Retina (tissue), 1 donor: Measurements from ENCODE around the gene FNBP1.

ENCODE experiments used
- DNase-seq: peaks from one replicate; pipeline ENCODE4 v3.0.0-alpha.2; 2016

Gene FNBP1

GRCh38 chr9:129871046-129871445 lies 171.9 kb downstream of the FNBP1 start:
- no peak for DNase-seq

GRCh38 chr9:129869585-129870501 lies 173.1 kb downstream of the FNBP1 start:
- DNase-seq, result no peak

- DNase-seq, result no peak
Observed at GRCh38 chr9:129868872-129869486, 174.0 kb downstream of the FNBP1 start.

GRCh38 chr9:129868023-129868871 lies 174.7 kb downstream of the FNBP1 start:
- DNase-seq, result no peak

GRCh38 chr9:129867136-129868022 lies 175.6 kb downstream of the FNBP1 start:
- no peak for DNase-seq

GRCh38 chr9:129866394-129867135 lies 176.4 kb downstream of the FNBP1 start:
- no peak for DNase-seq

DNA sequence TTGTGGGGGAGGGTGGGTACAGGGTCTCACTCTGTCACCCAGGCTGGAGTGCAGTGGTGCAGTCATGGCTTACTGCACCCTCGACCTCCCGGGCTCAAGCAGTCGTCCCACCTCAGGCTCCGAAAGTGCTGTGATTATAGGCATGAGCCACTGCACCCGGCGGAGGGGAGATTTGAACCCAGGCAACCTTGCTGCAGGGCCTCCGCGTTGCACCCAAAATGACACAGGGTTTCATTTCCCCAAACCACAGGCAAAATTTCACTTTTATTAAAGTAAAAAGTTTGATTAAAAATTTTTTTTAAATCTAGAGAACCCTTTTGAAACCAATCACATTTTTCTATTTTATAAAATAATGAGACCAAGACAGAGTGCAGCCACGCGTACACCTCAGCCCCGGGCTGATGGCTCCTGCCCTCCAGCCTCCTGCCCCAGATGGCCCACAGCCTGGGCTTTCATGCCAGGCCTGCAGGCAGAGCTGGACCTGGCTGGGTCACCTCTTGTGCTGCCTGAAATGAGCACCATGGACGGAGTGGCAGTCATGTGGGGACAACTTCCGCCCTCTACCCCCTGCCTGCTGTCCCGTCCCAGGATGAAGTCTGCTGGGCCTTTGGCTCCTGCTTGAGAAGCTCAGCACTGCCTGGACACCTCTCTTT lies 177.2 kb downstream of the FNBP1 start:
- no peak for DNase-seq

DNA sequence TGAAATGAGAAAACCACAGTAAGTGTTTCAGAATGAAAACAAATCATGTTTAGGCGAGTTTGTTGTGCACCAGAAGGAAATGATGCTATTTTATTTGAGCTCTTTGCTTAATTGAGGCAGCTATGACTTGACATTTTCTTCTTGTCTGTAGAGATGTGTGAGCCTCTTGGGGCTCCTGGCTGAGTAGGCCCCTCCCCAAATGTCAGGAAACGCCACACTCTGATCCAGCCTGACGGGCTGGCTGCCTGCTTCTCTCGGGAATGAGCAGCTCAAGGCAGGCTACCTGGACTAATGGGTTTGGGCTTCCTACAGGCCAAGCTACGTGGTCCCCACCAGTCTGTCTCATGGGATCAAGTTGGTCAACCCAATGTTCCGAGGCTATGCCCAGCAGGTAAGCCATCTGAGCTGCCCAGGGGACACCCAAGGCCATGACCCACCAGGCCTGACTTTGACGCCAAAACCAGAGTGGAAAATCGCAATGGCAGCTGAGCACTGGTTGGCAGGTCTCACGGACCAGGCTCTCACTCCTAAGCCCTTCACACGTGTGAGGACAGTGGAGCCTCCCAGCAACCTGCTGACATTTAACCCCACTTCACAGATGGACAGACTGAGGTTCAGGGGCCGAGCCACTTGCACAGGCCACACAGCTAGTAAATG lies 177.9 kb downstream of the FNBP1 start:
- no peak for DNase-seq

DNA sequence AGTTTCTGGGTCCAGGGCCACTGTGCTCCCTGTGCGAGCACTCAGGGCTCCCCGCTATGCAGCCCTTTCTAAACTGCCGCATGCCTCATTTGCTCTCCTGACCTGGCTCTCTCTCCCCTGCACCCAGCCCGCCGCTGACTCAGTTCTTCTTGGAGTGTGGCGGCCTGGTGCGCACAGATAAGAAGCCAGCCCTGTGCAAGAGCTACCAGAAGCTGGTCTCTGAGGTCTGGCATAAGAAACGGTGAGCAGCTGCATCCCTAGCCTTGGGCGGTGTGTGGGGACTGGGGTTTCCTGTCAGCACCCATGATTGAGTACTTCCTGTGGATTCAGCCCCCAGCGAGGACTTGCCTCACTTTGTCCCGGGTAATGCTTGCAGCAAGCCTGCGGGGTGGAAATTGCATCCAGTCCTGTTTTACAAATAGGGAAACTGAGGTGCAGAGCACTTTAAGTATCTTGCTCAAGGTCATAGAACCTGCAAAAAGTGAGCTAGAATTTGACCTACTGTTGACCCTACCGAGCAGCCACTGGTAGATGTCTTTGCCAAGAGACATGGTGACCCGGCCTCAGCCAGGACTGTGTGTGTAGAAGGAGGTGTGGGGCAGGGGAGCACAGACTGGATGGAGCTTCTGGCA lies 179.8 kb downstream of the FNBP1 start:
- no peak for DNase-seq

DNA sequence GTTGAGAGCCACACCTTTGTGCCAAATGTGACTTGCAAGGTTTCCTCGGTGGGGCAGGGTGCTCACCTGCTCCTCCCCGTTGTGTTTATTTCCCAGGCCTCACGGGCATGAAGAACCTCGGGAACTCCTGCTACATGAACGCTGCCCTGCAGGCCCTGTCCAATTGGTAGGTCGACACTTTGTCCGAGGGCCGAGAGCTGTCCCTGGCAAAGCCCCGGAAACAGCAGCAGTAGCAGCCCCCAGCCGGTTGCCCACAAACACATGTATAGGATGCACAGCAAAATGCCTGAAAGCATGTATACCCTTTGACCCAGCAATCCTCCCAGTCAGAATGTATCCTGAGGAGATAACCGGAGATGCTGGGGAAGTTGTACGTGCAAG lies 181.6 kb downstream of the FNBP1 start:
- no peak for DNase-seq

DNA sequence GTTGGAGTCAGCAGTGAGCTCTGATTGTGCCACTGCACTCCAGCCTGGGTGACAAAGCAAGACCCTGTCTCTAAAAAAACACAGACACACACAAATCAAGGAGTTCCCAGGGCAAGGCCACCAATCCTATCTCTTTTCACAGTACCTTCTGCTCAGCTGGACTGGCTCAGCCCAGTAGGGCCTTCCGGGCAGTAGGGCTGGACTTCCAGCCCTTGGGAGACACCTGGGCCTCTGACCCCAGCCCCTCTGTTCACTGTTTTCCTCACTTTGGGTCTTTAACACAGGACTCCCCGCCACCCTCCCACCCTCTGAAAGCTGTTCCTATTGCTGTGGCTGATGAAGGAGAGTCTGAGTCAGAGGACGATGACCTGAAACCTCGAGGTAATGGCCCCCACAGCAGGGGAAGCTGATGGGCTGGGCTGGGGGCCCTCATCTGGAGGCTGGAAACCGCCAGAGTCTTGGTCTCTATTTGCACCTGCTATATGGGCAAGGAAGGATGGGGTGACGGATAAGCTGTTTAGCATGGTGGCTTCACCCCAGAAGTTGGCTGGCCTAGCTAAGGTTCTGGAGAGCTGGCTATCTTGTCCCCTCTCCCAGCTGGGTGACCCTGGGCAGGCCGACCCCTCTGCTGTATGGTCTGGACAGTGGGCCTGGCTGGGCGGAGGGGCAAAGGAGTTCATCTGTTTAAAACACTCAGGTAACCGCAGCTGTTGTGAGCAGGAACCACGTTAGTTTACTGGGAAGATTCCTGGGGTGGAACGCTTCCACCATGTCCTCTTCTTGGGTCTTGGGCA lies 182.1 kb downstream of the FNBP1 start:
- DNase-seq, result no peak

DNA sequence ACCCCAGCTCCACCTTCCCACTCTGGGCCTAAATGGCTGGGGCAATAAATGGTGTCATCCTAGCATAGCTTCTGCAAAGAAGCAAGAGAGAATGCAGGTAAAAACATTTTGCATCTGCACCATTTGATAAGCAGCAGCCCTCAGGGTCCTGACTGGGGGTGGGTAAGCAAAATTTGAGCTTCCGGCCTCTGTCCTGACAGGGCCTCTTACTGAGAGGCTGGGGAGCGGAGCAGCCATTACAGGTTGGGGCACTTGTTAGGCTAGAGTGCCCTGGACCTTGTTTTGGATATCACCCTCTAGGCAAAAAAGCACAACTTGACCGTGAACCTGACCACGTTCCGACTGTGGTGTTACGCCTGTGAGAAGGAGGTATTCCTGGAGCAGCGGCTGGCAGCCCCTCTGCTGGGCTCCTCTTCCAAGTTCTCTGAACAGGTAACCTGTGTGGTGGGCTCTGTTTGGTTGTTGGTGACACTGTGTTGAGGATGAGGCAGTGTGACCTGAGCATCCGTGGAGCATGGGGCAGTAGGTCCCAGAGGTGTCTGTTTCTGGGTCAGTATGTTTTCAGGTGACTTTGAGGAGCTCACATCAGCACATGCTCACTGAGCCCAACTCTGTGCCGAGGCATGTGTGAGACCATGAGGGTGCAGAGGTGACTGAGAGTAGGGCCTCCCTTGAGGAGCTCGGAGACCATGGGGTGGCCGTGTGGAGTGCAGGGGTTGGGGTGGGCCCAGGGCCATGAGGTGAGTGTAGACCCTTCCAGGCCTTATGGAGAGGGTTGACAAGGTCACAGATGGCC lies 184.6 kb downstream of the FNBP1 start:
- no peak for DNase-seq

- DNase-seq, result no peak
Observed at GRCh38 chr9:129857207-129857606, 185.8 kb downstream of the FNBP1 start.

DNA sequence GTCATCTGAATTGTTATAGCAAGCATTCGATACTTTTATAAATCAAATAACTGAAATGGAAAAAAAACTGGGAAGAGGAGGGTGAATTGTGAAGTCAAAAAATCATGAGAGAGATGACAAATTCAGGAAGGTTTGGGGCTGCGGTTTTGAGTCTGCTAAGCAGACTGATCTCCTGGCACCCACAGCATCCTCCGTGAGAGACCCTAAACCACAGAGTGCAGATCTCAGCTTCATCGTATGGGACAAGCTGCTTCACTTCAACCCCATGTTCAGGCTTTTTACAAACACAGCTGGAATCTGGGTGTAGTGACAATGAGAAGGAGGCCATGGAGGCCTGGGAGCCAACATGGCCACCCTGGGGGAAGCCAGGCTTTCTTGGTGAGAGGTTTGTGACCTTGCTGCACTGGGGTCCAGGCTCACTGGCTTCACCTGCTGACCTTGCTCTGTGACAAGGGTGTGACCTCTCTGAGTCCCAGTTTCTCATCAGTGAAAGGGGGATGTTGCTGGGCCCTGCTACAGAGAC lies 188.3 kb downstream of the FNBP1 start:
- no peak for DNase-seq

- DNase-seq, result no peak
Observed at GRCh38 chr9:129853614-129854013, 189.4 kb downstream of the FNBP1 start.

DNA sequence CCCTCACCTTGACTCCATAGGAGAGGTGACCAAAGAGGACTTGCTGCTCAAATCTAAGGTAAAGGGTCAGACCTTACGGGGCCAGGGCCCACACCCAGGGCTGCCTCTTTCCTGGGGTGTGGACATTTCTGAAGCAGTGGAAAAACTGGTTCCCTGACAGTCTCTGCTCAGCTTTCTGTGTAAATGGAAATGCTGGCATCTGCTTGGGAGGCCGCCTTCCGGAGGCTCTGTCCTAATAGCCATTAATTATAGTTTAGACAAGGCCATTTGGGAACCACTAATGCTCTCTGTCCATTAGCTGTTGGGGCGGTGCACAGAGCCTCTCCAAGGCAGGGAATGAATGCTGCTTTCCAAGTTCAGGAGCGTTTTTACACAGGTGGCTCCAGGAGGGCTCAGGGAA lies 190.4 kb downstream of the FNBP1 start:
- no peak for DNase-seq

- DNase-seq, result no peak
Observed at GRCh38 chr9:129851821-129852220, 191.2 kb downstream of the FNBP1 start.
